ENCODE data around the gene PLEKHG1. TPM values are rescaled to one million over a fixed set of nuclear protein-coding genes. Genes with fewer than 3 reads are reported as not detected.
A peak's percentile ranks its signal among the peaks of the same experiment; 100 is the strongest.

The PLEKHG1 gene
- total and polyA plus RNA-seq, 2 of the 13 experiments (the other 11 are each of a cell fraction or from before 2014, with no cell fraction given) = 0.03 to 0.04 TPM

DNA sequence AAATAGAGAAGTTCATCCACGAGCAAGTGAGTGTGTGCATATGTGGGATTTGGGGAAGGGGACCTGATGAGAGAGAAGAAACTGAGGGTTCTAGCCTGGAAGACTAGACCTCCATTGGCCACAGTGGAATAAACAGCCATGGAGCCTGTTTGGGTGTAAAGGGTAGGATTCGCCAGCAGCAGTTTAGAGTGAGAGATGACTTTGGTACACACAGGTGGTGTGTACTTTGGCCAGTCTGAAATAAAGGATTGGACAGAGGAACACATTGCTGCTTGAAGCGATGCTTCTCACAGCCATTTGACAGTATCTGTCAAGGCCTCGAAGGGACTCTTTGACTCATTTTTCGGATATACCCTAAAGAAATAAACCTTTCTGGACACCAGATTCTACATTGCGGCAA, 29.2 kb downstream of the PLEKHG1 start:
- Histone ChIP-seq H3K4me3 (replicated peaks in 1 of 3; ENCODE audit: insufficient read depth in 1 of 3, low read depth in 2 of 3, low read length in 3 of 3) (no peak overlapping the region; a peak in 1 of 6 replicates), H3K79me2 (ENCODE audit: insufficient read depth, low read length) (no peaks in the 10 kb centered on the region), H3K9me3 (ENCODE audit: low read length) (peaks cover 12% of the 10 kb centered on the region; the same call in 1 of the 2 replicates), H3K36me3 (replicated peaks in 1 of 2; ENCODE audit: control insufficient read depth in 1 of 2, insufficient read depth in 2 of 2, low read length in 2 of 2) (no peaks in the 10 kb centered on the region), H3K9ac (ENCODE audit: insufficient read depth, low read depth, low read length) (no peak overlapping the region), H2AFZ (ENCODE audit: low read length) (no peak overlapping the region), H3K4me1 (ENCODE audit: insufficient read depth, low read length) (peaks cover 42% of the 10 kb centered on the region), H3K27me3 (ENCODE audit: control insufficient read depth in 1 of 2, insufficient read depth in 2 of 2, low read length in 2 of 2) (no peaks in the 10 kb centered on the region; a peak in 1 of 5 replicates), H3K4me2 (ENCODE audit: low read depth, low read length) (peak overlapping the region; percentile 44), H4K20me1 (ENCODE audit: insufficient read depth, low read length) (no peaks in the 10 kb centered on the region), H3K27ac (ENCODE audit: extremely low read length, insufficient read depth, low read length) (peak overlapping the region; percentile 48)
- ChIA-PET CTCF (ENCODE audit: low intra/inter-chr PET ratio, low total read pairs) (no interaction called here), POLR2A (no interaction called here)
- WGBS (ENCODE audit: low lambda C conversion rate) = 24% methylated on average over 6 of the region's 6 CpGs
- TF ChIP-seq ZNF543 (CRISPR knock-in tag; IDR thresholded peaks at IDR 0.05) (0 out of 2 replicates have a peak, but pooled peaks have one; percentile 14), RFX5 (IDR thresholded peaks at IDR 0.05; ENCODE audit: low read depth, low read length) (no peak), ZNF703 (CRISPR knock-in tag; IDR thresholded peaks at IDR 0.05; ENCODE audit: borderline replicate concordance) (no peak), HNF4A (CRISPR knock-in tag; IDR thresholded peaks at IDR 0.05) (peak; percentile 60; the same call in 1 of the 2 replicates), TAF1 (CRISPR knock-in tag; IDR thresholded peaks at IDR 0.05) (no peak), MATR3 (CRISPR knock-in tag; IDR thresholded peaks at IDR 0.05) (no peak), ZNF644 (CRISPR knock-in tag; IDR thresholded peaks at IDR 0.05; ENCODE audit: low read depth) (peak; percentile 55; the same call in 1 of the 2 replicates), ZNF44 (CRISPR knock-in tag; IDR thresholded peaks at IDR 0.05) (no peak), NR2F2 (IDR thresholded peaks at IDR 0.05; ENCODE audit: borderline replicate concordance, low read depth) (no peak), YY1 (IDR thresholded peaks at IDR 0.05; ENCODE audit: insufficient read depth, insufficient replicate concordance, low read depth, low read length) (no peak), FOXA1 (IDR thresholded peaks at IDR 0.05) (no peak), FOXA1 (CRISPR knock-in tag; IDR thresholded peaks at IDR 0.05) (peak; percentile 52; the same call in 1 of the 2 replicates), ZNF629 (CRISPR knock-in tag; conservative IDR thresholded peaks at IDR 0.05) (no peak), REXO4 (CRISPR knock-in tag; IDR thresholded peaks at IDR 0.05; ENCODE audit: borderline replicate concordance) (no peak), FOXA3 (CRISPR knock-in tag; IDR thresholded peaks at IDR 0.05) (peak; percentile 51; the same call in 1 of the 2 replicates), ZNF17 (CRISPR knock-in tag; IDR thresholded peaks at IDR 0.05) (no peak), MIXL1 (CRISPR knock-in tag; IDR thresholded peaks at IDR 0.05) (0 out of 2 replicates have a peak, but pooled peaks have one; percentile 22)
- TF ChIP-seq, protein P1, sequence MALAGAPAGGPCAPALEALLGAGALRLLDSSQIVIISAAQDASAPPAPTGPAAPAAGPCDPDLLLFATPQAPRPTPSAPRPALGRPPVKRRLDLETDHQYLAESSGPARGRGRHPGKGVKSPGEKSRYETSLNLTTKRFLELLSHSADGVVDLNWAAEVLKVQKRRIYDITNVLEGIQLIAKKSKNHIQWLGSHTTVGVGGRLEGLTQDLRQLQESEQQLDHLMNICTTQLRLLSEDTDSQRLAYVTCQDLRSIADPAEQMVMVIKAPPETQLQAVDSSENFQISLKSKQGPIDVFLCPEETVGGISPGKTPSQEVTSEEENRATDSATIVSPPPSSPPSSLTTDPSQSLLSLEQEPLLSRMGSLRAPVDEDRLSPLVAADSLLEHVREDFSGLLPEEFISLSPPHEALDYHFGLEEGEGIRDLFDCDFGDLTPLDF (CRISPR knock-in tag; IDR thresholded peaks at IDR 0.05) = 0 out of 2 replicates have a peak, but pooled peaks have one; percentile 5
- TF ChIP-seq, protein P2, sequence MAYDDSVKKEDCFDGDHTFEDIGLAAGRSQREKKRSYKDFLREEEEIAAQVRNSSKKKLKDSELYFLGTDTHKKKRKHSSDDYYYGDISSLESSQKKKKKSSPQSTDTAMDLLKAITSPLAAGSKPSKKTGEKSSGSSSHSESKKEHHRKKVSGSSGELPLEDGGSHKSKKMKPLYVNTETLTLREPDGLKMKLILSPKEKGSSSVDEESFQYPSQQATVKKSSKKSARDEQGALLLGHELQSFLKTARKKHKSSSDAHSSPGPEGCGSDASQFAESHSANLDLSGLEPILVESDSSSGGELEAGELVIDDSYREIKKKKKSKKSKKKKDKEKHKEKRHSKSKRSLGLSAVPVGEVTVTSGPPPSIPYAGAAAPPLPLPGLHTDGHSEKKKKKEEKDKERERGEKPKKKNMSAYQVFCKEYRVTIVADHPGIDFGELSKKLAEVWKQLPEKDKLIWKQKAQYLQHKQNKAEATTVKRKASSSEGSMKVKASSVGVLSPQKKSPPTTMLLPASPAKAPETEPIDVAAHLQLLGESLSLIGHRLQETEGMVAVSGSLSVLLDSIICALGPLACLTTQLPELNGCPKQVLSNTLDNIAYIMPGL (CRISPR knock-in tag; IDR thresholded peaks at IDR 0.05; ENCODE audit: borderline replicate concordance in 1 of 2, low read depth in 1 of 2) = 0 out of 4 replicates have a peak, but pooled peaks of 1 of the 2 experiments have one; percentile 24
- TF ChIP-seq, protein P3, sequence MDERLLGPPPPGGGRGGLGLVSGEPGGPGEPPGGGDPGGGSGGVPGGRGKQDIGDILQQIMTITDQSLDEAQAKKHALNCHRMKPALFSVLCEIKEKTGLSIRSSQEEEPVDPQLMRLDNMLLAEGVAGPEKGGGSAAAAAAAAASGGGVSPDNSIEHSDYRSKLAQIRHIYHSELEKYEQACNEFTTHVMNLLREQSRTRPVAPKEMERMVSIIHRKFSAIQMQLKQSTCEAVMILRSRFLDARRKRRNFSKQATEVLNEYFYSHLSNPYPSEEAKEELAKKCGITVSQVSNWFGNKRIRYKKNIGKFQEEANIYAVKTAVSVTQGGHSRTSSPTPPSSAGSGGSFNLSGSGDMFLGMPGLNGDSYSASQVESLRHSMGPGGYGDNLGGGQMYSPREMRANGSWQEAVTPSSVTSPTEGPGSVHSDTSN (CRISPR knock-in tag; IDR thresholded peaks at IDR 0.05) = no peak
- DNase-seq (ENCODE audit: low spot score) (peak; percentile 15), FAIRE-seq (no peak), ATAC-seq (peak; percentile 65)
- in situ Hi-C loops (cut with HindIII; ENCODE audit: extremely low pct_ligation_motif_present, low pct_unique_long_range_greater_than_20kb) (no loop called here), intact Hi-C loops (cut with micrococcal nuclease; ENCODE audit: unreplicated experiment) (no loop called here)
- BruUV-seq (replicated peaks) = no TSS peak

Data from HepG2 (cell line).